ENCODE measurements around the gene CUX1.

The CUX1 gene

DNA sequence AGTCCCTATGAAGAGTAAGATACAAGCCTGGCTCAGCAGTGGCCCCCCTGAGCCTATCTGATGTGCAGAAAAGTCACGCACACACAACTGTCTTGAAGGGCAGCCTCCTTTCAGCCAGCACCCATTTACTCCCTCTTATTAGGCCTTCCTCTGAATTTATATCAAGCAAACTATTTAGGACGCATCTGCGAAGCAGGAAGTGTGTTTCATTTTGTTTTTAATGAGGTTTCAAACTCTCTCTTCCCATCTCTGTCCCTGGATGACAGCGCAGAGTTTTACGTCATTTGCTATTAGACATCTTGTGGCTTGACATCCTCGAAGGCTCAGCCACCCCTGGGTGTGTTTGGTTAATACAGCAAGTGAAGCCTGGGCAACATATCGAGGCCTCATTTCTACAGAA lies 79.5 kb downstream of the CUX1 start:
- H3K4me1 ChIP-seq (ENCODE audit: insufficient read depth, poor library complexity, severe bottlenecking), result peaks cover 4% of the 10 kb centered on the region
- no peaks in the 10 kb centered on the region for H3K36me3 ChIP-seq (ENCODE audit: low read depth)
- ATAC-seq (ENCODE audit: low read depth) (no peak), DNase-seq (ENCODE audit: low spot score) (no peak)
- H3K27me3 ChIP-seq (ENCODE audit: insufficient read depth, poor library complexity, severe bottlenecking), result no peaks in the 10 kb centered on the region
- no peak overlapping the region for H3K4me3 ChIP-seq (ENCODE audit: severe bottlenecking)
- no peaks in the 10 kb centered on the region for H3K9me3 ChIP-seq (ENCODE audit: severe bottlenecking)
- H3K27ac ChIP-seq (ENCODE audit: poor library complexity, severe bottlenecking), result no peak overlapping the region
- TF ChIP-seq, protein P1, sequence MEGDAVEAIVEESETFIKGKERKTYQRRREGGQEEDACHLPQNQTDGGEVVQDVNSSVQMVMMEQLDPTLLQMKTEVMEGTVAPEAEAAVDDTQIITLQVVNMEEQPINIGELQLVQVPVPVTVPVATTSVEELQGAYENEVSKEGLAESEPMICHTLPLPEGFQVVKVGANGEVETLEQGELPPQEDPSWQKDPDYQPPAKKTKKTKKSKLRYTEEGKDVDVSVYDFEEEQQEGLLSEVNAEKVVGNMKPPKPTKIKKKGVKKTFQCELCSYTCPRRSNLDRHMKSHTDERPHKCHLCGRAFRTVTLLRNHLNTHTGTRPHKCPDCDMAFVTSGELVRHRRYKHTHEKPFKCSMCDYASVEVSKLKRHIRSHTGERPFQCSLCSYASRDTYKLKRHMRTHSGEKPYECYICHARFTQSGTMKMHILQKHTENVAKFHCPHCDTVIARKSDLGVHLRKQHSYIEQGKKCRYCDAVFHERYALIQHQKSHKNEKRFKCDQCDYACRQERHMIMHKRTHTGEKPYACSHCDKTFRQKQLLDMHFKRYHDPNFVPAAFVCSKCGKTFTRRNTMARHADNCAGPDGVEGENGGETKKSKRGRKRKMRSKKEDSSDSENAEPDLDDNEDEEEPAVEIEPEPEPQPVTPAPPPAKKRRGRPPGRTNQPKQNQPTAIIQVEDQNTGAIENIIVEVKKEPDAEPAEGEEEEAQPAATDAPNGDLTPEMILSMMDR (IDR thresholded peaks at IDR 0.05; ENCODE audit: poor library complexity, severe bottlenecking), result no peak

DNA sequence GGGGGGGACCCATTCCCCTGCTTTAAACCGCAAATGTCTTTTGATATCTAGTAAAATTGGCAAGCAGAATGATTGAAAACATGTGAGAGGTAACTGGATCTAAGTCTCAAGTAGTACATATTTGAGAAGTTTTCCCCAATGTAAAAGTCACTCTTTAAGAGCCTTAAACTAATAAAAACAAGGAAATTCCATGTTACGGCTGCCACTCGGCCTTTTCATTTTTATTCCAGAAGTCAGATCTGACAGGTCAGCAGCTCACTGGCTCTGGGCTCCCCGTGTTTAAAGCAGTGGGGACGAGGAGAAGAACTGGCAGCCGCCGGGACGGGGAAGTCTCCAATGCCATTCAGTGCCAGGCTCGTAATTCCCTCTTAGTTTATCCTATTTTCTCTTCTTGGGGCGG lies 80.7 kb downstream of the CUX1 start:
- DNase-seq (ENCODE audit: low spot score) (no peak), ATAC-seq (ENCODE audit: low read depth) (no peak)
- H3K36me3 ChIP-seq (ENCODE audit: low read depth), result no peaks in the 10 kb centered on the region
- H3K4me1 ChIP-seq (ENCODE audit: insufficient read depth, poor library complexity, severe bottlenecking), result peaks cover 4% of the 10 kb centered on the region
- H3K9me3 ChIP-seq (ENCODE audit: severe bottlenecking), result no peaks in the 10 kb centered on the region
- no peaks in the 10 kb centered on the region for H3K27me3 ChIP-seq (ENCODE audit: insufficient read depth, poor library complexity, severe bottlenecking)
- H3K4me3 ChIP-seq (ENCODE audit: severe bottlenecking), result no peak overlapping the region
- TF ChIP-seq, protein P1 (IDR thresholded peaks at IDR 0.05; ENCODE audit: poor library complexity, severe bottlenecking), result no peak
- no peak overlapping the region for H3K27ac ChIP-seq (ENCODE audit: poor library complexity, severe bottlenecking)

DNA sequence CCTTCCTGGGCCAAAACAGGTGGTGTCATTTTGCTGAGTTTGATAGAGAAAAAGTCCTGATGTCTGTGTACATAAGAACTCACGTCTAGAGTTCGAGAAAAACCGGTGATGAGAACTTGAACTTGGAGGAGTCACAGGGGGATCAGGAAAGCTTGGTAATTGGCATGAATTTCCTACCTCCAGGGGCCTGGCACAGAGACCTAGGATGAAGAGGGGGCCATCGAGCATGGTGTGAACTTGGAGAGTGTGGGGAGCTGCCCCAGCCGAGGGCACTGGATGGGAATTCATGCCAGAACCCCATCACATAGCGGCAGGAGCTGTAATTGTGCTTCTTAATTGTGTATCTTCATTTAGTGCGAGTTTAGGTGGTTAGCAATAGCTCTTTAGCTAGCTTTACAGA lies 82.2 kb downstream of the CUX1 start:
- Histone ChIP-seq H3K4me3 (ENCODE audit: severe bottlenecking) (peak overlapping the region; percentile 18), H3K36me3 (ENCODE audit: low read depth) (no peaks in the 10 kb centered on the region), H3K27ac (ENCODE audit: poor library complexity, severe bottlenecking) (no peak overlapping the region), H3K9me3 (ENCODE audit: severe bottlenecking) (no peaks in the 10 kb centered on the region), H3K27me3 (ENCODE audit: insufficient read depth, poor library complexity, severe bottlenecking) (no peaks in the 10 kb centered on the region), H3K4me1 (ENCODE audit: insufficient read depth, poor library complexity, severe bottlenecking) (peaks cover 4% of the 10 kb centered on the region)
- TF ChIP-seq, protein P1 (IDR thresholded peaks at IDR 0.05; ENCODE audit: poor library complexity, severe bottlenecking), result no peak
- ATAC-seq (ENCODE audit: low read depth) (peak; percentile 26; the same call in 1 of the 3 replicates), DNase-seq (ENCODE audit: low spot score) (no peak)

DNA sequence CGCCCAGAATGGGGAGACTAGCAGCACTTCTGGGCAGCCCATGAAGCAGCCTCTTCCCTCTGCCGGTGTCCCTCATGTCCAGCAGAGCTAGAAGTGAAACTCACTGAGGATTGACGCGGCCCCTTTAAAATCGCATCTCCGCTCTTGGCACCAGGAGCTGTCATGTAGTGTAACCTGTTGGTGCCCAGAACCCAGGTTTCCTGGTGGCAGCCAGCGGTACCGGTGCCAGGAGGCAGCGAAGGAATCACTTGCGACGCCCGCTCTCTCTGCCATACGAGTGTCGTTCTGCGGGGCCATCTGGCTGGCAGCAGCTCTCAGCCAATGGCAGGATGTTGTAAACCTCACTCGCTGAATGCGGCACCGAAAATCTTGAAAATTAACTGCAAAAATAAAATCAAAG lies 82.7 kb downstream of the CUX1 start:
- Histone ChIP-seq H3K27me3 (ENCODE audit: insufficient read depth, poor library complexity, severe bottlenecking) (no peaks in the 10 kb centered on the region), H3K27ac (ENCODE audit: poor library complexity, severe bottlenecking) (no peak overlapping the region), H3K36me3 (ENCODE audit: low read depth) (no peaks in the 10 kb centered on the region), H3K4me3 (ENCODE audit: severe bottlenecking) (peak overlapping the region; percentile 18), H3K4me1 (ENCODE audit: insufficient read depth, poor library complexity, severe bottlenecking) (peaks cover 4% of the 10 kb centered on the region), H3K9me3 (ENCODE audit: severe bottlenecking) (no peaks in the 10 kb centered on the region)
- DNase-seq (ENCODE audit: low spot score), result no peak
- peak; percentile 74 for ATAC-seq (ENCODE audit: low read depth)
- TF ChIP-seq, protein P1 (IDR thresholded peaks at IDR 0.05; ENCODE audit: poor library complexity, severe bottlenecking), result no peak

DNA sequence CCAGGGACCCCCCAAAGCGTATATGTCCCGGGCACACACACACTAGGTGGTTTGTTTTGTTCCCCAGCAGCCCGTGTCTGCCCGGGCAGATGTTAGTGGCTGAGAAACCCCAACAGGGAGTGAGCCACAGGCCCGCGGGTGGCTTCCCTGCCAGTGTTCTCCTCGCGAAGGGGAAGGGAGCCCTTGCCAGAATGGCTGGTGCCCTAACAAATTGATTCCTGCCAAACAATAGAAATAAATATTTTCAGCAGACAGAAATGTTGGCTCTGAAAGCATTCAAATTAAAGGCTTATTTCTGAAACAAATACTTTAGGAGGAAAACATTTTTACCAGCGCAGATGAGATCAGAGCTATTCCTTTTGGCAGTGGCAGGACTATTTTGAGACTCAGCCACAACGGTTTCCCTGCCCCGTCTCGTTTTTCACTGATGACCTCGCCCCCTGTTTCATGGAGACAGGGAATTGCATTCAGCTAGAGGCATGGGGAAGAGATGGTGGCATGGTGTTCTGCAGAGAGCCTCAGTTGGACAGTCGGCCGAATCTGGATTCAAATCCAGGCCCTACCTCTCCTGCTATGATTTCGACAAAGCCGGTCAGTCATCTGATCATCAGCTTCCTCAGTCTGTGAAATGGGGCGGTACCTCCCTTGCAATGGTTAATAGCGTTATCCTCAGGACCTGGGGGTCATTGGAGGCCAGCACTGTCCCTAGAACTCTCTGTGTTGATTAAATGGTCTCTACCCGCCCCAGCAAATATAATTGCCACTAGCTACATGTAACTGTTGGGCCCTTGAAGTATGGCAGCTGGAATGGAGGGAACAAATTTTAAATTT lies 84.5 kb downstream of the CUX1 start:
- H3K4me1 ChIP-seq (ENCODE audit: insufficient read depth, poor library complexity, severe bottlenecking), result peaks cover 4% of the 10 kb centered on the region
- no peak overlapping the region for H3K4me3 ChIP-seq (ENCODE audit: severe bottlenecking)
- H3K36me3 ChIP-seq (ENCODE audit: low read depth), result no peaks in the 10 kb centered on the region
- H3K27ac ChIP-seq (ENCODE audit: poor library complexity, severe bottlenecking), result no peak overlapping the region
- ATAC-seq (ENCODE audit: low read depth) (no peak), DNase-seq (ENCODE audit: low spot score) (no peak)
- TF ChIP-seq, protein P1 (IDR thresholded peaks at IDR 0.05; ENCODE audit: poor library complexity, severe bottlenecking), result no peak
- no peaks in the 10 kb centered on the region for H3K27me3 ChIP-seq (ENCODE audit: insufficient read depth, poor library complexity, severe bottlenecking)
- H3K9me3 ChIP-seq (ENCODE audit: severe bottlenecking), result no peaks in the 10 kb centered on the region

Data from RWPE2 (cell line).